AG09309 (cell line): ENCODE data around the gene THAP12.

ENCODE experiments used
- DNase-seq: peaks from one replicate; pipeline ENCODE4 v3.0.0-alpha.2; 2010; ENCODE audit warnings: low read depth
- H3K4me3 ChIP-seq: 2 replicates; pipeline ENCODE4 v1.5.1; 2011; ENCODE audit warnings: mild to moderate bottlenecking, low read depth, low read length, moderate library complexity; ENCODE audit not compliant: control insufficient read depth
- TF ChIP-seq, protein P1 (sequence below): IDR thresholded peaks from 2 replicates; pipeline ENCODE4 v1.5.1; 2011; ENCODE audit warnings: mild to moderate bottlenecking, low read depth, low read length, inconsistent platforms; ENCODE audit not compliant: insufficient read depth, control insufficient read depth; ENCODE audit errors: missing control alignments

Gene THAP12

DNA sequence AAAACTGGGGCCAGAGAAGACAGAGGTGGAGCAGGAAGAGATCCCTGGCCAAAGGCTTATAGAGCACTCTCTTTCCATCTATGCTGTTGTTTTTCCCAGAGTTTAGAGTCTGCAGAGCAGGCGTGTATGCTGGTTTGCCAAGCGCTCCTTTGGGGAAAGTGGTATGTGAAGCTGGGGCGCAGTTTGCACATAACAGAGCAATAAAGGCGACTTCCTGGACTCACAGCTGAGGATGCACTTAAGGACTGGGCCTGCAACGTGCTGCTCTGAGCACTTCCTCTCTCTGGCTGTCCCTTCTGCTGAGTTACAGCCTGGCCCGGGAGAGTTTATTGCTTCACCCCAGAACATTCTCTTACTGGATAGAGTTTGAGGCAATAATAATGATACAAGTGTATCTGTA is 41.7 kb downstream of the THAP12 start:
- TF ChIP-seq, protein P1, sequence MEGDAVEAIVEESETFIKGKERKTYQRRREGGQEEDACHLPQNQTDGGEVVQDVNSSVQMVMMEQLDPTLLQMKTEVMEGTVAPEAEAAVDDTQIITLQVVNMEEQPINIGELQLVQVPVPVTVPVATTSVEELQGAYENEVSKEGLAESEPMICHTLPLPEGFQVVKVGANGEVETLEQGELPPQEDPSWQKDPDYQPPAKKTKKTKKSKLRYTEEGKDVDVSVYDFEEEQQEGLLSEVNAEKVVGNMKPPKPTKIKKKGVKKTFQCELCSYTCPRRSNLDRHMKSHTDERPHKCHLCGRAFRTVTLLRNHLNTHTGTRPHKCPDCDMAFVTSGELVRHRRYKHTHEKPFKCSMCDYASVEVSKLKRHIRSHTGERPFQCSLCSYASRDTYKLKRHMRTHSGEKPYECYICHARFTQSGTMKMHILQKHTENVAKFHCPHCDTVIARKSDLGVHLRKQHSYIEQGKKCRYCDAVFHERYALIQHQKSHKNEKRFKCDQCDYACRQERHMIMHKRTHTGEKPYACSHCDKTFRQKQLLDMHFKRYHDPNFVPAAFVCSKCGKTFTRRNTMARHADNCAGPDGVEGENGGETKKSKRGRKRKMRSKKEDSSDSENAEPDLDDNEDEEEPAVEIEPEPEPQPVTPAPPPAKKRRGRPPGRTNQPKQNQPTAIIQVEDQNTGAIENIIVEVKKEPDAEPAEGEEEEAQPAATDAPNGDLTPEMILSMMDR, result no peak
- no peak overlapping the region for H3K4me3 ChIP-seq
- DNase-seq, result peak; percentile 8

DNA sequence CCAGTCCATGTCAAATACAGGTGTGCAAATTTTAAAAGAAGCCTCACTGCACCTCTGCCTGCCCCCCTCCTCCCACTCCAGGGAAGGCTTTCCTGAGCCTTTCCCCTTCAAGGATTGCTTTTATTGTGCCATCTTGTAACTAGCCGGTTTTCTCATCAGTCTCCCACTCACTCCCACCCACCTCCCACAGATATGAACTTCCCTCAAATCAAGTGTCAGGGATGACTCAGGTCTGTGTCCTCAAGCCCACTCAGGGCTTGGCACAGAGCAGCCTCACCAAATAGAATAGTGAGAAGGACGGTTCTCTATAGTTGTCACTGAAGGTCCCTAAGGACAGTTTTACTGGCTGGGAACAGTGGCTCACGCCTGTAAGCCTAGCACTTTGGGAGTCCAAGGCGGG is 43.0 kb downstream of the THAP12 start:
- no peak for DNase-seq
- TF ChIP-seq, protein P1, result no peak
- H3K4me3 ChIP-seq, result no peak overlapping the region

DNA sequence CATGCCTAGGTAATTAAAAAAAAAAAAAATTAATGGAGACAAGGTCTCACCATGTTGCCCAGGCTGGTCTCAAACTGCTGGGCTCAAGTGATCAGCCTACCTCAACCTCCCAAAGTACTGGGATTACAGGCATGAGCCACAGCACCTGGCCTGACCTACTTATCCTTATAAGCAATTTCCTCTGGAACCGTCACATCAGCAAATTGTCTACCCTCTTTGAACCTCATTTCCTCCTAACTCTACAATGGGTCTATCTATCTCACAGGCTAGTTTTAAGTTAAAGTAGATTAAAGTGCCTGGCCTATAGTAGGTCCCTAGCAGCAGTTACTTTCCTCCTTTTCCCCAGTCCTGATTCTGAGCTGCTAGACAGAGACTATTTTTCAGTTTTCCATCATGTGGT is 43.5 kb downstream of the THAP12 start:
- DNase-seq, result no peak
- TF ChIP-seq, protein P1, result no peak
- no peak overlapping the region for H3K4me3 ChIP-seq

- no peak overlapping the region for H3K4me3 ChIP-seq
- DNase-seq, result no peak
- TF ChIP-seq, protein P1, result no peak
Observed at GRCh38 chr11:76336597-76336996, 44.3 kb downstream of the THAP12 start.

GRCh38 chr11:76335842-76336241 is 45.1 kb downstream of the THAP12 start:
- no peak for DNase-seq

DNA sequence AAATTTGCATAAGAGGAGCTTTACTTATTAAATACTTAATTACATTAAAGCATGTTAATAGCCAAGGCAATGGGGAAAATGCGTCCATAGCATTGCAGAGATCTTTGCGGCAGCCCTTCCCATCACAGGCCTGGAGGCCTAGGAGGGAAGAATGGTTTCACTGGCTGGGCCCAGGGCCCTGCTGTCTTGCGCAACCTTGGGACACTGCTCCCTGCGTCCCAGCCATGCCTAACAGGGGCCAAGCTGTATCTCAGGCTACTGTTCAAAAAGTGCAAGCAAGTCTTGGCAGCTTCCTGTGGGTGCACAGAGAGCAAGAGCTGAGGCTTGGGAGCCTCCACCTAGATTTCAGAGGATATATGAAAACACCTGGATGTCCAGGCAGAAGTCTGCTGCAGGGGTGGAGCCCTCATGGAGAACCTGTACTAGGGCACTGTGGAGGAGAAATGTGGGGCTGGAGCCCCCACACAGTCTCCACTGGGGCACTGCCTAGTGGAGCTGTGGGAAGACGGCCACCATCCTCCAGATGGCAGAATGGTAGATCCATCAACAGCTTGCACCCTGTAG is 46.0 kb downstream of the THAP12 start:
- DNase-seq, result no peak
- TF ChIP-seq, protein P1, result no peak
- H3K4me3 ChIP-seq, result no peak overlapping the region

More at GRCh38 chr11:76335842-76336241, 45.1 kb downstream of the THAP12 start:
- no peak overlapping the region for H3K4me3 ChIP-seq
- TF ChIP-seq, protein P1, result no peak

- no peak overlapping the region for H3K4me3 ChIP-seq
- TF ChIP-seq, protein P1, result no peak
- DNase-seq, result no peak
Observed at GRCh38 chr11:76330651-76331050, 50.3 kb downstream of the THAP12 start.
